GM12874 (cell line): ENCODE results near the gene PPY.

Experiments
- CTCF ChIP-seq: IDR thresholded peaks from 2 replicates; pipeline ENCODE4 v1.5.1; 2011; ENCODE audit warnings: low read depth, mild to moderate bottlenecking, control low read depth, low read length, moderate library complexity; ENCODE audit not compliant: insufficient read depth

Gene PPY

GRCh38 chr17:43913584-43913983 is 28.7 kb downstream of the PPY start:
- TF ChIP-seq CTCF = no peak

- TF ChIP-seq CTCF = no peak
Measured at GRCh38 chr17:43912635-43913304, 29.5 kb downstream of the PPY start.

GRCh38 chr17:43911904-43912303 is 30.4 kb downstream of the PPY start:
- TF ChIP-seq CTCF = no peak

- no peak for TF ChIP-seq CTCF
Measured at GRCh38 chr17:43909537-43910231, 32.6 kb downstream of the PPY start.

GRCh38 chr17:43907998-43908721 is 34.1 kb downstream of the PPY start:
- TF ChIP-seq CTCF = no peak

GRCh38 chr17:43907425-43907981 is 34.8 kb downstream of the PPY start, which contains the start of gene MPP2:
Gene MPP2 (minus strand): TSS chr17:43907536. CDS start chr17:43904460, 3,076 bp downstream.
- TF ChIP-seq CTCF = no peak

GRCh38 chr17:43906951-43907424 is 35.3 kb downstream of the PPY start:
- no peak for TF ChIP-seq CTCF
